H1 (cell line): ENCODE data around the gene FLNC. TPM values are rescaled to one million over a fixed set of nuclear protein-coding genes. Genes with fewer than 3 reads are reported as not detected.

Experiments
- SUZ12 ChIP-seq: fragments of 200-600 bp; sonication (generic); IDR thresholded peaks from 2 replicates; pipeline ENCODE4 v1.6.1; 2012; ENCODE audit warnings: mild to moderate bottlenecking, inconsistent platforms, low read length, moderate library complexity, mixed read lengths
- polyA plus RNA-seq, 7 experiments: library from polyadenylated mRNA; depleted of rRNA in 3 of 7; stranded (reverse) in 5 of 7; unstranded in 2 of 7; fragments of >200 nt in 5 of 7; fragments of 200-250 nt in 2 of 7; gene quantifications; 1 replicate in 5 of 7; 2 replicates in 1 of 7; 4 replicates in 1 of 7; pipeline versions ENCODE4 v1.2.1 to v1.2.3, GENCODE V29; 2011 to 2013; ENCODE audit warnings: missing spikeins in 2 of 7, mixed read lengths in 2 of 7
- total RNA-seq: library from RNA; stranded (reverse); fragmentation: NEBNext Ultra II Directional; extraction: Animal tissue kit (Norgen Biotek cat#: 25700); gene quantifications from 2 replicates; pipeline ENCODE4 v1.2.1, GENCODE V29; 2021

The FLNC gene
- total and polyA plus RNA-seq, 2 of the 8 experiments (the other 6 are each of a cell fraction or from before 2014, with no cell fraction given) = 1.9 to 10.7 TPM

DNA sequence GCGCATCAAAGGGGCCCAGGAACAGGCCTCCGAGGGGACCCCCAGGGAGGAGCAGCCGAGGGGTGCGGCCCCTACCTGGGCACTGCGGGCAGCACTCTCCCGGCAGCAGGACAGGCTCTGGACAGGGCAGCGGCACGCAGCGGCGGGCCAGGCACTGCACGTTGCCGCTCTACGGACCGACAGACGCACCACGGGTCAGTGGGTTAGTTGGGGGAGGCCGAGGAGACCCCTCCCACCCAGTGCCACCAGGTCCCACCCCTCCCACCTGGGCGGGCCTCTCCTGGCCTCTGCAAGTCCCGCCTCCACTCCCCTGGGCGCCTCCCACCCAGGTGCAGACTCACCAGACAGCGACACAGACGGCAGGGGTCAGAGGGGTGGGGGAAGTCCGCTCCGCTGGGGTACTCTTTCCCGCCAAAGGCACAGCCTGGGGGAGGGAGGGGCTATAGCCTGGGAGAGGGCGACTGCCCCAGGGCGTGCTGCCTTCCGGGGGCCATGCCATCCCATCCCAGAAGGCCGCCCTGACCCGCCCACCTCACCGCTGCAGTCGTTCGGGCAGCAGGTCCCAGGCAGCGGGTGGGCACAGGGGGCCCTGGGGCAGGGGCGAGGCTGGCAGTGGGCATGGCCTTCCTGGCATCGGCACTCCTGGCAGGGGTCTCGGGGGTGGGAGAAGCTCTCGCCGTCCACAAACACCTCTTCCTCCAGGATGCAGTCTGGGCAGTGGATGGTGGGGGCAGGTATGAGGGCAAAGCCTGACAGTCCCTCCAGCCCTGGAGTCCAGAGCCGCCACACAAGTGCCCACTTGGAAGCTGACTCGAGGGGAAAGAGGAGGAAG is 61.1 kb downstream of the FLNC start (continued):
- TF ChIP-seq SUZ12 = no peak
